PC-3 (cell line): Measurements from ENCODE around the gene SRSF12.

Experiments used
- CTCF ChIP-seq: fragments of 300-600 bp; sonication (generic); conservative IDR thresholded peaks from 2 replicates; pipeline ENCODE4 v1.5.1; 2017; ENCODE audit warnings: antibody characterized with exemption, low read depth, mild to moderate bottlenecking, low read length
- EZH2phosphoT487 ChIP-seq: fragments of 300-600 bp; sonication (generic); IDR thresholded peaks from 2 replicates; pipeline ENCODE4 v1.6.1; 2018; ENCODE audit warnings: mild to moderate bottlenecking, antibody characterized with exemption, low read length, borderline replicate concordance

GRCh38 chr6:89110284-89110683 lies 7.6 kb downstream of the SRSF12 start:
- TF ChIP-seq CTCF (no peak), EZH2phosphoT487 (no peak)
